Transverse colon (tissue), 4 donors: ENCODE data around the gene REC114.

ENCODE experiments used
- CTCF ChIP-seq, 5 experiments: fragments of 200-600 bp in 3 of 5; fragments of 450-650 bp in 2 of 5; sonication (generic) in 3 of 5; IDR thresholded peaks; 1 replicate in 2 of 5; 2 replicates in 3 of 5; pipeline ENCODE4 v1.5.1; 2016 to 2017; ENCODE audit warnings: antibody characterized with exemption in 5 of 5, inconsistent platforms in 3 of 5, mild to moderate bottlenecking in 2 of 5, moderate library complexity in 1 of 5
- POLR2A ChIP-seq: fragments of 450-650 bp; IDR thresholded peaks from one replicate; pipeline ENCODE4 v1.6.1; 2016; ENCODE audit warnings: antibody characterized with exemption, mild to moderate bottlenecking, moderate library complexity
- POLR2AphosphoS5 ChIP-seq, 3 donors: sonication (generic); formaldehyde crosslinking; IDR thresholded peaks; one replicate each; pipeline ENCODE4 v1.6.1; 2016; ENCODE audit warnings: antibody characterized with exemption in 3 of 3

- no peak for TF ChIP-seq POLR2A
- no peak for TF ChIP-seq CTCF (IDR thresholded peaks at IDR 0.05)
- TF ChIP-seq POLR2AphosphoS5 (IDR thresholded peaks at IDR 0.05), result no peak
Observed at GRCh38 chr15:73605759-73606436, 162.9 kb downstream of the REC114 start.
